GM10847 (cell line): ENCODE results near the gene TNRC6B.

ENCODE experiments used
- POLR2A ChIP-seq: IDR thresholded peaks from 2 replicates; pipeline ENCODE4 v1.6.1; 2011; ENCODE audit not compliant: insufficient read length; ENCODE audit errors: extremely low read depth

The TNRC6B gene

GRCh38 chr22:40203572-40203971 lies 25.8 kb downstream of the TNRC6B start:
- TF ChIP-seq POLR2A = no peak

GRCh38 chr22:40204321-40205116 lies 26.8 kb downstream of the TNRC6B start:
- no peak for TF ChIP-seq POLR2A

GRCh38 chr22:40206561-40206960 lies 28.8 kb downstream of the TNRC6B start:
- no peak for TF ChIP-seq POLR2A

- TF ChIP-seq POLR2A = no peak
These were observed 33.1 kb downstream of the TNRC6B start for GRCh38 chr22:40210818-40211217.

GRCh38 chr22:40211476-40212054 lies 33.8 kb downstream of the TNRC6B start:
- TF ChIP-seq POLR2A = no peak

- TF ChIP-seq POLR2A = no peak
These were observed 34.4 kb downstream of the TNRC6B start for GRCh38 chr22:40212121-40212520.

- TF ChIP-seq POLR2A = no peak
These were observed 35.8 kb downstream of the TNRC6B start for GRCh38 chr22:40213478-40213877.

- no peak for TF ChIP-seq POLR2A
These were observed 37.5 kb downstream of the TNRC6B start for GRCh38 chr22:40215266-40215665.

GRCh38 chr22:40216041-40216756 lies 38.5 kb downstream of the TNRC6B start:
- TF ChIP-seq POLR2A = no peak

- no peak for TF ChIP-seq POLR2A
These were observed 40.4 kb downstream of the TNRC6B start for GRCh38 chr22:40218152-40218551.

GRCh38 chr22:40218723-40219294 lies 41.1 kb downstream of the TNRC6B start:
- TF ChIP-seq POLR2A = no peak

GRCh38 chr22:40220316-40221054 lies 42.8 kb downstream of the TNRC6B start:
- no peak for TF ChIP-seq POLR2A

- no peak for TF ChIP-seq POLR2A
These were observed 43.3 kb downstream of the TNRC6B start for GRCh38 chr22:40221055-40221414.

- no peak for TF ChIP-seq POLR2A
These were observed 47.0 kb downstream of the TNRC6B start for GRCh38 chr22:40224702-40225101.

GRCh38 chr22:40226620-40227019 lies 48.9 kb downstream of the TNRC6B start:
- no peak for TF ChIP-seq POLR2A

GRCh38 chr22:40231618-40232313 lies 54.0 kb downstream of the TNRC6B start:
- no peak for TF ChIP-seq POLR2A
